ENCODE results near the gene ALCAM.

DNA sequence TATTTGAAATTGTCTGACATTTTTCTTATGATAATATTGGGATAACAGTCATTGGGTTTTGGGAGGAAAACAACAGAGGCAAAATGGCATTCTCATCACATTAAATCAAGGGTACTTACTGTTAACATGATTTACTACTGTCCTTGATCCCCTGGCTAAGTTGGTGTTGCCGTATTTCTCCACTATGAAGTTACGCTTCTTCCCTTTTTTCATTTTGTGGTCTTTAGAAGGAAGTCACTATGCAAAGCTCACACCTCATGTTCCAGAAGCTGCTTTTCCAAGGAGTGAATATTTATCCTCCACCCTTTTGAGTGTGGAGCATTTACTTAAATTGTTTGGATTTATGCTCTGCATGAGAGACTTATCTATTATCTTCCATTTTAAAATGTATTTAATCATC lies 63.7 kb downstream of the ALCAM start:
- TF ChIP-seq, protein P1, sequence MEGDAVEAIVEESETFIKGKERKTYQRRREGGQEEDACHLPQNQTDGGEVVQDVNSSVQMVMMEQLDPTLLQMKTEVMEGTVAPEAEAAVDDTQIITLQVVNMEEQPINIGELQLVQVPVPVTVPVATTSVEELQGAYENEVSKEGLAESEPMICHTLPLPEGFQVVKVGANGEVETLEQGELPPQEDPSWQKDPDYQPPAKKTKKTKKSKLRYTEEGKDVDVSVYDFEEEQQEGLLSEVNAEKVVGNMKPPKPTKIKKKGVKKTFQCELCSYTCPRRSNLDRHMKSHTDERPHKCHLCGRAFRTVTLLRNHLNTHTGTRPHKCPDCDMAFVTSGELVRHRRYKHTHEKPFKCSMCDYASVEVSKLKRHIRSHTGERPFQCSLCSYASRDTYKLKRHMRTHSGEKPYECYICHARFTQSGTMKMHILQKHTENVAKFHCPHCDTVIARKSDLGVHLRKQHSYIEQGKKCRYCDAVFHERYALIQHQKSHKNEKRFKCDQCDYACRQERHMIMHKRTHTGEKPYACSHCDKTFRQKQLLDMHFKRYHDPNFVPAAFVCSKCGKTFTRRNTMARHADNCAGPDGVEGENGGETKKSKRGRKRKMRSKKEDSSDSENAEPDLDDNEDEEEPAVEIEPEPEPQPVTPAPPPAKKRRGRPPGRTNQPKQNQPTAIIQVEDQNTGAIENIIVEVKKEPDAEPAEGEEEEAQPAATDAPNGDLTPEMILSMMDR (conservative IDR thresholded peaks at IDR 0.05), result no peak
- TF ChIP-seq ZFX (IDR thresholded peaks at IDR 0.05), result no peak
